Cardiac muscle cell (in vitro differentiated cells and primary cell): ENCODE results near the gene CEBPZ. TPM values are rescaled to one million over a fixed set of nuclear protein-coding genes. Genes with fewer than 3 reads are reported as not detected.
"Not testable (repeated sequence)": the region's sequence is repeated elsewhere in the genome, so short reads cannot be mapped to it uniquely, and the experiment has no call there.

Source experiments
- DNase-seq, 2 donors: peaks; one replicate each; pipeline versions ENCODE4 v3.0.0 to v3.0.0-alpha.2; 2010 to 2017; ENCODE audit warnings: low read depth in 1 of 2, low spot score in 1 of 2
- H3K27ac ChIP-seq: fragments of 200-600 bp; sonication (generic); 2 replicates; pipeline ENCODE4 v1.5.1; 2016
- H3K27me3 ChIP-seq: fragments of 200-600 bp; sonication (generic); 2 replicates; pipeline ENCODE4 v1.6.0; 2016; ENCODE audit warnings: control low read depth
- H3K36me3 ChIP-seq: fragments of 200-600 bp; sonication (generic); 2 replicates; pipeline ENCODE4 v1.5.1; 2016; ENCODE audit warnings: control low read depth
- H3K4me1 ChIP-seq: fragments of 200-600 bp; sonication (generic); 2 replicates; pipeline ENCODE4 v1.8.1; 2017; ENCODE audit warnings: low read depth, mild to moderate bottlenecking, mixed run types
- H3K4me3 ChIP-seq: fragments of 200-600 bp; sonication (generic); 2 replicates; pipeline ENCODE4 v1.5.1; 2016; ENCODE audit warnings: mild to moderate bottlenecking
- H3K9me3 ChIP-seq: fragments of 200-600 bp; sonication (generic); 2 replicates; pipeline ENCODE4 v1.5.1; 2017; ENCODE audit warnings: low read depth, mild to moderate bottlenecking, control low read depth
- polyA plus RNA-seq: library from polyadenylated mRNA; unstranded; fragments of >200 nt; fragmentation: Nextera tagmentation; extraction: Ambion mirVana; gene quantifications from 2 replicates; pipeline ENCODE4 v1.2.1, GENCODE V29; 2016
- total RNA-seq: library from RNA; depleted of rRNA; stranded (reverse); fragments of >200 nt; gene quantifications from 2 replicates; pipeline ENCODE4 v1.2.3, GENCODE V29; 2016
- TF ChIP-seq, protein P1 (sequence below): IDR thresholded peaks from 2 replicates; pipeline ENCODE4 v1.5.1; 2012; ENCODE audit warnings: low read depth, mild to moderate bottlenecking, low read length

The CEBPZ gene
- total and polyA plus RNA-seq, 2 experiments from 2014 or later = 18.9 to 27.9 TPM

DNA sequence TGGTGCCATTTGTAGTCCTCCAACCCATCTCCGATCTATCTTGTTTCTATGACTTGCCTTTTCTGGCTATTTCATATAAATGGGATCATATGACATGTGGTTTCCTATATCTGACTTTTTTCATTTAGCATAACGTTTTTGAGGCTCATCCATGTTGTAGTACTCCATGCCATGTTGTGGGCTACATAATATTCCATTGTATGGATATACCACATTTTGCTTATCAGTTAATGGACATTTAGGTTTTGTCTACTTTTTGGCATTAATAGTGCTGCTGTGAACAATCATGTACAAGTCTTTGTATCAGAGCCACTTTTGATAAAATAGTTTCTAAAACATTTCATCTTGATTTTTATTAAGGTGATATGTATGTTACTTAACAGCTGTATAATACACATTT, 27.7 kb downstream of the CEBPZ start:
- H3K27me3 ChIP-seq = no peaks in the 10 kb centered on the region
- H3K27ac ChIP-seq = no peak overlapping the region
- H3K36me3 ChIP-seq = peaks cover 40% of the 10 kb centered on the region
- TF ChIP-seq, protein P1, sequence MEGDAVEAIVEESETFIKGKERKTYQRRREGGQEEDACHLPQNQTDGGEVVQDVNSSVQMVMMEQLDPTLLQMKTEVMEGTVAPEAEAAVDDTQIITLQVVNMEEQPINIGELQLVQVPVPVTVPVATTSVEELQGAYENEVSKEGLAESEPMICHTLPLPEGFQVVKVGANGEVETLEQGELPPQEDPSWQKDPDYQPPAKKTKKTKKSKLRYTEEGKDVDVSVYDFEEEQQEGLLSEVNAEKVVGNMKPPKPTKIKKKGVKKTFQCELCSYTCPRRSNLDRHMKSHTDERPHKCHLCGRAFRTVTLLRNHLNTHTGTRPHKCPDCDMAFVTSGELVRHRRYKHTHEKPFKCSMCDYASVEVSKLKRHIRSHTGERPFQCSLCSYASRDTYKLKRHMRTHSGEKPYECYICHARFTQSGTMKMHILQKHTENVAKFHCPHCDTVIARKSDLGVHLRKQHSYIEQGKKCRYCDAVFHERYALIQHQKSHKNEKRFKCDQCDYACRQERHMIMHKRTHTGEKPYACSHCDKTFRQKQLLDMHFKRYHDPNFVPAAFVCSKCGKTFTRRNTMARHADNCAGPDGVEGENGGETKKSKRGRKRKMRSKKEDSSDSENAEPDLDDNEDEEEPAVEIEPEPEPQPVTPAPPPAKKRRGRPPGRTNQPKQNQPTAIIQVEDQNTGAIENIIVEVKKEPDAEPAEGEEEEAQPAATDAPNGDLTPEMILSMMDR = no peak
- H3K9me3 ChIP-seq = no peaks in the 10 kb centered on the region
- DNase-seq = no peak
- no peaks in the 10 kb centered on the region for H3K4me1 ChIP-seq
- H3K4me3 ChIP-seq = no peak overlapping the region

DNA sequence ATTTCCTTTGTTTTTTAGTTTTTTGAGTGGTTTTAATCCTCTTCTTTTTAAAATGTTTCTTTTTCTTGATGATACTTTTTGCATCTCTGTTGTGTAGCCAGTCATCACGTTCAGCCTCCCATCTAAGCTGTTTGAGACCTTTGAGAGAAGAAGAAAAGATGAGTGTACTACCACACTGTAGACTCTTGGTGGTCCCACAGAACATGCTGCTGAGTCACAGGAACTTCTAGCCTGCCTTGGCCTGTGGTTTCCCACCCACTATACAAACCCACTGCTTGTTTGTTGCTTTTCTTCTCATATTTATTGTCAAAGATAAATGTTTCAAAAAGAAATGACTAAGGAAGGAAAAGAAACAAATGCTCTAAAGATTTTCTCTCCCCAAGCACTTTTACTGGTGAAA, 29.6 kb downstream of the CEBPZ start:
- Histone ChIP-seq H3K4me3 (no peak overlapping the region), H3K36me3 (peaks cover 40% of the 10 kb centered on the region), H3K27me3 (no peaks in the 10 kb centered on the region), H3K27ac (no peak overlapping the region), H3K9me3 (no peaks in the 10 kb centered on the region), H3K4me1 (no peaks in the 10 kb centered on the region)
- TF ChIP-seq, protein P1 = no peak
- DNase-seq = no peak

DNA sequence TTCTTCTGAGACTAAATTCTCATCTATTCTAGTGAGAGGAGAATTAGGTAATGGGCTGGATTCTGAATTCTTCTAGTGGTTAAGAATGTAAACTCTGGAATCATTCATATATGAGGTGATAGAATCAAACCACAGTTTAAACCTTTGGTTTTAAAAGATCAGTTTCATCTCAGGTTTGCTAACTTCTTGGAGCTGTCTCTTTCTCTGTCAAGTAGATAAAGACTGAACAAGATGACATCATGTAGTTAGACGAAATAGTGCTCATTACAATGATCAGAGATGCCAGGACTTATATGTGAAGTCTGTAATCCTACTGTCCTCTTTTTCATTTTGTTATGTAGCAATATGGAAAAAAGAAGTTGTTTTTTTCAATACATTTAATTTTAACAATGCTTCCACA, 30.2 kb downstream of the CEBPZ start:
- Histone ChIP-seq H3K27ac (no peak overlapping the region), H3K36me3 (peaks cover 39% of the 10 kb centered on the region), H3K4me3 (no peak overlapping the region), H3K4me1 (no peaks in the 10 kb centered on the region), H3K9me3 (no peaks in the 10 kb centered on the region), H3K27me3 (no peaks in the 10 kb centered on the region)
- DNase-seq = no peak
- TF ChIP-seq, protein P1 = no peak

- DNase-seq = no peak
- Histone ChIP-seq H3K36me3 (peaks cover 24% of the 10 kb centered on the region), H3K9me3 (no peaks in the 10 kb centered on the region), H3K27me3 (no peaks in the 10 kb centered on the region), H3K4me1 (no peaks in the 10 kb centered on the region), H3K4me3 (no peak overlapping the region), H3K27ac (no peak overlapping the region)
- TF ChIP-seq, protein P1 = no peak
Observed at GRCh38 chr2:37198681-37199065, 32.7 kb downstream of the CEBPZ start.

GRCh38 chr2:37196320-37197195, 34.8 kb downstream of the CEBPZ start, which contains the start of gene CEBPZOS:
CEBPZOS (plus strand) TSS chr2:37196496; CDS start chr2:37199705, 3,209 bp downstream.
- Histone ChIP-seq H3K9me3 (no peaks in the 10 kb centered on the region), H3K27ac (peak within 1 kb of the TSS; percentile 71), H3K36me3 (peaks cover 9% of the 10 kb centered on the region), H3K27me3 (no peaks in the 10 kb centered on the region), H3K4me3 (peak within 1 kb of the TSS; percentile 41), H3K4me1 (no peaks in the 10 kb centered on the region)
- peak; percentile 74 to 82 for DNase-seq
- TF ChIP-seq, protein P1 = no peak

DNA sequence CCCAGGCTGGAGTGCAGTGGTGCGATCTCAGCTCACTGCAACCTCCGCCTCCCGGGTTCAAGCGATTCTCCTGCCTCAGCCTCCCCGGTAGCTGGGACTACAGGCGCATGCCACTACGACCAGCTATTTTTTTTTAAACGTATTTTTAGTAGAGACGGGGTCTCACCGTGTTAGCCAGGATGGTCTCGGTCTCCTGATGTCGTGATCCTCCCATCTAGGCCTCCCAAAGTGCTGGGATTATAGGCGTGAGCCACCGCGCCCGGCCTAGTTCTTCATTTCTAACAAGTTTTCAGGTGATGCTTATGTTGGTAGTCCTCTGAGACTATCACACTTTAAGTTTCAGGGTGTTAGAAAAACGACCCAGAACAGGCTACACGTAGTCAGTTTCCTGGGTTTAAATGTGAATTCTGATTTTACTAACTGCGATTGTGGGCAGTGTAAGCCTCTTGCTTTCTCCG, 35.5 kb downstream of the CEBPZ start:
- not testable (repeated sequence) for H3K27ac ChIP-seq, H3K36me3 ChIP-seq, H3K9me3 ChIP-seq, H3K4me1 ChIP-seq, H3K27me3 ChIP-seq, DNase-seq
- peak overlapping the region; percentile 41 for H3K4me3 ChIP-seq
